HG03060 (cell line): Measurements from ENCODE around the gene PRDM12.

Experiments
- ATAC-seq: cut with Tn5 transposase; IDR thresholded peaks from one replicate; pipeline ENCODE4 v1.9.1; 2021; ENCODE audit warnings: low read depth, moderate number of reproducible peaks; ENCODE audit not compliant: unreplicated experiment

PRDM12 gene

DNA sequence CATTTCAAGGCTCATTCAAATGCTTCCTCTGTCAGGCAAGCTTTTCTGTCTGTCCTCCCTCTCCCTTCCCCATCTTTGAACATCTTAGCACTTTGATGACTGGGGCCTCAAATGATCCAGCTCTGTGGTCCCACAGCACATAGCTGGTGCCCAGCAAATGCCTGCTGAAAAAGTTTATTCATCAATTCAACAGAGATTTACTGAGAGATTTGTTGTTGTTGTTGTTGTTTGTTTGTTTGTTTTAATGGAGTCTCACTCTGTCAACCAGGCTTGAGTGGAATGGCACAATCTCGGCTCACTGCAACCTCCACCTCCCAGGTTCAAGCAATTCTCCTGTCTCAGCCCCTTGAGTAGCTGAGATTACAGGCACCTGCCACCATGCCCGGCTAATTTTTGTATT lies 23.2 kb downstream of the PRDM12 start:
- ATAC-seq: no peak

GRCh38 chr9:130688072-130688471 lies 23.7 kb downstream of the PRDM12 start:
- no peak for ATAC-seq

DNA sequence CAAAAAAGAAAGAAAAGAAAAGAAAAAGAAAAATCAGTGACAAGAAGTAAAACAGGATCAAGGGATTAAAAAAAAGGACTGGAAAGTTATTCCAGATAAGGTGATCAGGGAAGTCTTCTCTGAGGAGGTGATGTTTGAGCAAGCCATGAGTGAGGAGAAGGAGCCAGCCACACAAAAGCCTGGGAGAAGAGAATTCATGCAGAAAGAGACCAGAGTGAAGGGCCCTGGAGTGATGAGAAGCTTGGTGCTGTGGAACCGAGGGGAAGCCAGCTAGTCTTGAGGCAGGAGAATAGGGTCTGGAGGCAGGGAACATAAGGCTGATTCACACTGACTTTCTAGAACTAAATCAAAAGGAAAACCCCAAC lies 25.2 kb downstream of the PRDM12 start:
- no peak for ATAC-seq

GRCh38 chr9:130689937-130690700 lies 25.7 kb downstream of the PRDM12 start:
- ATAC-seq: no peak

DNA sequence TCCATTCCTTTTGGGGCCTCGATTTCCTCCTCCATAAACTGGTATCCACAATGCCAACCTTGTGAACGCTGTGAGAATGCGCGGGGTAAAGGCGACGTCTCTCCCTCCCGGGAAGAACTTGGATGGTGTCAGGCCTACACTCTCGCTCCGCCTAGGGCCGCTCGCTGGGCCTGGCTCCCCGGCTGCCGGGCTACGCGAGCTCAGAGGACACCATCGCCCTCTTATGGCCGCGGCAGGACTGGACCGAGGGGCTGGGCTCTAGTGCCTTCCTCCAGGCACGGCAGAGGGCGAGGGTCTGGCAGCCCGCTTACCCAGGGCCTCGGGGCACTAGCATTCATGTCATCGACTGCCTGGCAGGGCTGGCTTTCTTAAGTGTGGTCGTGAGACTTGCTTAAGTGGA lies 27.9 kb downstream of the PRDM12 start:
- no peak for ATAC-seq

DNA sequence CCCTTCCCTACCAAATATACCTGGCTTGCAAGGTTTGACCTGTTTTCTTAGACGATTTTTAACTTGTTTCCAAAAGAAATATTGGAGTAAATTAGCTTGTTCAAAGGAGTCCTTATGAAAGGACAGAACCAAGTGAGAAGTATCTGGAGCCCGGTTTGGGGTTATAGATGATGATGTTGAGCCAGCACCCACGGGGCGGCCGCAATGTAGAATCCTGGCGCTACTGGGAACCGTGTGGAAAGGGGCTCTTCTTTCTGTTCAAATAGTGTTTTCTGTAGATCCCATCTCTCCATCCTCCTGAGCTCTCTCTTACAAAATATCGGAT lies 28.7 kb downstream of the PRDM12 start:
- no peak for ATAC-seq

DNA sequence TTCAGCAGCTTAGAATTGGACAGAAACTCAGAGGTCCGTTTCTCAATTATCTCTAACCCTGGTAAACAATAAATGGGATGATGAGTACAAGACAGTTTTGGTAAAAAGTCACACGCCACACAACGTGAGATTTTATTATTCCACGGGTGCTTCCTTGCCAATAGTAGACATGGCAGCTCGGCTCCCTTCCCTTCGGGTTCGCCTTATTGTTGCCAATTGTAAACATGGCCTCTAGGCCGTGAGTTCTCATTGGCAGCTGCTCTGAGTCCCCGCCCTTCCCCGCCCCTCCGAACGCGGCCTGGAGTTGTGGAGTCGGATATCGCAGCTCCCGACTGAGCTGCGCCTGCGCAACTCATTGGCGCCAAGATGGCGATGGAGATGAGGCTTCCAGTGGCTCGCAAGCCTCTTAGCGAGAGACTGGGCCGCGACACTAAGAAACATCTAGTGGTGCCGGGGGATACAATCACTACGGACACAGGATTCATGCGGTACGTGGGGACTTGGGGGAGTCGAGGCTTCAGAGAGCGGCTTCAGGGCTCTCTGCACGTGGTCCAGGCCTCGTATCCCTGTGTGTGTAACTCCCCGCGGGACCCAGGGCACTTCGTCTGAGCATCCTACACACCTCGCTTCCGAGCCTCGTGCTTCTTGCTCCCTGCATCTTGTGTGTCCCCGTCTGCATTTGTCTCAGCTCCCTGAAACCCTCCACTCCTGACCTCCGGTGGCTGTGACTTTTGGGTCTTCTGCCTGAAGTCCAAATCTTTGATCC lies 29.2 kb downstream of the PRDM12 start, which contains the start of gene EXOSC2:
TSS of gene EXOSC2 (plus strand) at position 355 of the 766 bp plus-strand sequence. CDS start at position 367, 12 bp downstream.
- peak; percentile 58 for ATAC-seq

DNA sequence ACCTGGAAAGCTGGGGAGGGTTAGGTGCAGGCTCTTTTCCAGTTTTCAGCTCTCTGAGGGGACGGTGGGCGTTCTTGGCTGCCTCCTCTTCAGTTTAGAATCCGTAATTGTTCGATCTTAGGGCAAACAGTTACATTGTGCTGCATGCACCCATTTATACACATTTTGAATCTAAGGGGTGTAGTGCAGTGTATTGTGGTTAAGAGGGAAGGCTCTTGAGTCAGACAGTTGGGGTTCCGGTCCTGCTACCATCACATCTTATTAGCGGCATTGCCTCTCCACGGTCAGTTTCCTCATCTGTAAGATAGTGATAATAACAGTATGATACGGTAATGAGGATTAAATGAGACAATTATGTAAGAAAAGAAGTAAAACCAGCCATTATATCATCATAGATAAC lies 29.8 kb downstream of the PRDM12 start:
- no peak for ATAC-seq

DNA sequence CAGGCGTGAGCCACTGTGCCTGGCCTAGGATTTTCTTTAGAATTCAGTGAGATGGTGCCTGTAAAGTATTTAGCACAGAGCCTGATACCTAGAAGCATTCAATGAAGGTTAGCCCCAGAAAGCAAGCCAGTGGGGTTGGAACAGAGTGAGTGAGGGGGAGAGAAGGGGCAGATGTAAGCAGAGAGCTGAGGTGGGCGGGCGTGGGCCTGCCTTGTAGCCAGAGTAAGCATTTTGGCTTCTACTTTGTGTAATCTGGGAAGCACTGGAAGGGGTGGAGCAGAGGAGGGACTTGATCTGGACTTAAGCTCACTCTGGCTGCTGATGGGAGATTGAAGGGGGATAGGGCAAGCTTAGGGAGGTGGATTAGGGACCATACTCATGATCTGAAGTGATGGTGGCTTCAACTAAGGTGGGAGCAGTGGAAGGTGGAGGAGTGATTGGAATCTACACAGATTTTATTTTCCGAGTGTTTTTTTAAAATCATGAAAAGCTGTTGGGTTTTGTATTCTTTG lies 31.8 kb downstream of the PRDM12 start:
- no peak for ATAC-seq

DNA sequence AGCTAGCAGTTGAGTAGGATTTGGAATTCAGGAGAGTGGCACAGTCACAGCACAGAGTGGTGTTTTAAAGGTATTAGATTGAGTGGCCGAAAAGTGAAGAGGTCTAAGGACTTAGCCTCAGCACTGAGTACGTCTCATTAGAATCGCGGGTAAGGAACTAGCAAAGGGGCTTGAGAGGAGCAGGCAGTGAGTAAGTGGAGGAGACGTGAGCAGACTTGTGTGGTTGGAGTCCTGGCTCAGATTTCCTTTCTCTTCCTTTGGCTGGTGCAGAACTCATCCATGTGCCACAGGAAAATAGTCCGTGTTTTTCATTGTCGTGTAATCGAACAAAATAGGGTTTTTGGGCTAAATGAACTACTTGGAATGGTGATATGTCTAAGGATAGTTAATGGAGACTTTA lies 32.6 kb downstream of the PRDM12 start:
- ATAC-seq: no peak

DNA sequence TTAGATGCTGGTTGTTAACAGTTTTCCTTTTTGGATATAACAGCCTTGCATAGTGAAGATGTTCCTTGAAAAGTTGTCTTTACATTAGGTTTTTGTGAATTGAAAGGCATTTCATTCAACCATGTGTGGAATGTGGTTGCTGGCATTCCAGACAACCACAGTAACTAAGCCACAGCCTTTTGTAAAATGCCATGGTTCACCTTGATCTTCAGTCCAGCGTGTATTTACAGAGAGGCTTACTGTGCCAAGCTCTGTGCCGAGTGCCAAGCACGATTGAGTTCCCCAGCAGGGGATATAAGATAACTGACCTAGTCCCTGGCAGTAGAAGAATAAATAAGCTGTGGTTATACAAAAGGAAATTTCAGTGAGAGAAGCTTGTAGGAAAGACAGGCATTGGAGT lies 34.1 kb downstream of the PRDM12 start:
- ATAC-seq: no peak

DNA sequence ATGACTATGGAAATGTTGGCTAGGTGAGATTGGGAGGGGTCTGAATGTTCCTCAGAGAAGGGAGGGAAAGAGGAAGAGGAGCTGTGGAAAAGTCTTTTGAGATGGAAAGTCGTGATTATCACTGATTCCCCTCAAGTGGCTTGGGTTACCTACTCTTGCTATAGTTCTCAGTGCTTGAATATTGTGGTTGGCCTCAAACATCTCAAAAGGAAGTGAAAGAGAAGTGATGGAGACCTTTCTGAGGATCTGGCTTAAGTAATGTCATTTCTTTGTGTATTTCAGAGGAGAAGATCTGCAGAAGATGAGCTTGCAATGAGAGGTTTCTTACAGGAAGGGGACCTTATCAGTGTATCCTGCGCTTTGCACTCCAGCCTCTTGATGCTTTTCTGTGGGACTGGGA lies 34.7 kb downstream of the PRDM12 start:
- no peak for ATAC-seq

DNA sequence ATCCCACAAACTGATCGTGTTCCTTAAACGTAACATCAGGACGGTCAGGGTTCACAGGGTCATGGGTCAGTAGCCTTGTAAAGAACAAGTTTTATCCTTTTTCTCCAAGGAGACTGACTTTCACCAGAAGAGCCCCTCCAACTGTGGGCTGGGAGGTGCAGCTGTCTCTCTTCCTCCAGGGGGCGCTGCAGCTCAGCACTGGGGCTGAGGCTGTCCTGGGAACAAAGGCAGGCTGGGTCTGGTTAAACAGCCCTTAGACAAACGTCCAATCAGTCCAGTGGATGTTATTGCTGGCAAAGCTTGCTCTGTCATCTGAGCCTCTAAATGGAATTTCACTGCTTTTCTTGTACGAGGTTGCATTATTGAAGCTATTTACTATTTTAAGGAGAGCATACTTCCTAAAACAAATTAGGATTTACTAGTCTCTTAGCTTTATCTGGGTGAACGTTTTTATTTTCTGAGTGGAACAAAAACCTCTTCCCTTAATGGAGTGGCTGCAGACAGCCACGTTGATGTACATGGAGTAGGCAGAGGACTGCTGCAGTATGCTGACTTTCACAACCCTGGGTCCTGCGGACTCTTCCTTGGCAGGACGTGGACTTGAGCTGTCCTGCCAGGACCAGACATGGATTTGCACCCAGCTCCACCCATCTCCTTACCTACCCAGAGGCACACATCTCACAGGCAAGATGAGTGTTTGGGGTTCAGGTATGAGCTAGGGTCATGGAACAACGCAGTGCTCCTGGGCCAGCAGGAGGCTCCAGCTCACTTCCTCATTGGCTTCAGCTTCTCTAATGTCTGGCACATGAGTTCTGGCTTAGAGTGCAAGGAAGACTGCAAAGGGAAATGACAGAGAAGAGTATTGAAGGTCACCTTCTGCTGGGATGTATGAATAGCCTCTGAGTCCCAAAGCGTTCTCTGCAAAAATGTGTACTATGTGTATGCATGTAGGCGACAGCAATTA lies 36.9 kb downstream of the PRDM12 start:
- ATAC-seq: no peak

DNA sequence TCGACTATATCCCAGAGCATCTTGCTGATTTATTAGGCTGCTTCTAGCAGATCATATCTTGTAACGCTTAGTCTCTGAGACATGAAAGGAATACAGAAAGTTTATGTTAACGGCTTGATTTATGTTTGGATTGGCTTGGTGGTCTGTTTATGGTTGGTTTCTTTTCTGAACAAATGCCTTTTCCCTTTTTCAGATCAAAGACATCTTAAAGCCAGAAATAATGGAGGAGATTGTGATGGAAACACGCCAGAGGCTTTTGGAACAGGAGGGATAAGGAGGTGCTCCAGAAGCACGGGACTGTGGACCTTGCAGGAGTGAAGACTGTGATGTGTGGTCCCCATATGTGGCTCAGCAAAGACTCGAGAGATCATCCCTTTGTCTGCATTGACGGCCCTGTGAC lies 39.1 kb downstream of the PRDM12 start:
- no peak for ATAC-seq

DNA sequence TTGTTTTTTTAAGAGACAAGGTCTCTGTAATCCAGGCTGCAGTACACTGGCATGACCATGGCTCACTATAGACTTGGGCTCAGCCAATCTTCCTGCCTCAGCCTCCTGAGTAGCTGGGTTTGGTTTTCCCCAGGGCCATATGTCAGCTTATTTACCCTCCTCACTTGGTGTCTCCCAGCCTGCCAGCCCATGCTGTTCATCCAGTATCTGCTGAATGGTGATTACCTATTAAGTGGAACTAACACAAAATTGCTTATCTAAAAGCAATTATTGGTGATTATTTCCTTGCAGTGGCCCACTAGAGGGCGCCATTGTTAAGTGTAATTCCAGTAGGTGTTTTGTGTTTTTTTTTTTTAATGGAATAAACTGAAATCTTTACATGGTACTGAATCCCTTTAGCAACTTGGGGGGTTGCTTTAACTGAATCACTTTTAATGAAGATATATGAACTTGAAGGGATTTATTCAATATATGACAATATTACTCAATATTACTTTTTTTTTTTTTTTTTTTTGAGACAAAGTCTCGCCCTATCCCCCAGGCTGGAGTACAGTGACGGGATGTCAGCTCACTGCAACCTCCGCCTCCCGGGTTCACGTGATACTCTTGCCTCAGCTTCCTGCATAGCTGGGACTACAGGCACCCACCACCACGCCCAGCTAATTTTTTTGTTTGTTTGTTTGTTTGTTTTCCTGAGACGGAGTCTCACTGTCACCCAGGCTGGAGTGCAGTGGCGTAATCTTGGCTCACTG lies 43.0 kb downstream of the PRDM12 start:
- no peak for ATAC-seq

- no peak for ATAC-seq
Observed at GRCh38 chr9:130710822-130711352, 46.5 kb downstream of the PRDM12 start.

- no peak for ATAC-seq
Observed at GRCh38 chr9:130711469-130711868, 47.1 kb downstream of the PRDM12 start.

GRCh38 chr9:130712564-130713285 lies 48.3 kb downstream of the PRDM12 start:
- ATAC-seq: peak; percentile 88

DNA sequence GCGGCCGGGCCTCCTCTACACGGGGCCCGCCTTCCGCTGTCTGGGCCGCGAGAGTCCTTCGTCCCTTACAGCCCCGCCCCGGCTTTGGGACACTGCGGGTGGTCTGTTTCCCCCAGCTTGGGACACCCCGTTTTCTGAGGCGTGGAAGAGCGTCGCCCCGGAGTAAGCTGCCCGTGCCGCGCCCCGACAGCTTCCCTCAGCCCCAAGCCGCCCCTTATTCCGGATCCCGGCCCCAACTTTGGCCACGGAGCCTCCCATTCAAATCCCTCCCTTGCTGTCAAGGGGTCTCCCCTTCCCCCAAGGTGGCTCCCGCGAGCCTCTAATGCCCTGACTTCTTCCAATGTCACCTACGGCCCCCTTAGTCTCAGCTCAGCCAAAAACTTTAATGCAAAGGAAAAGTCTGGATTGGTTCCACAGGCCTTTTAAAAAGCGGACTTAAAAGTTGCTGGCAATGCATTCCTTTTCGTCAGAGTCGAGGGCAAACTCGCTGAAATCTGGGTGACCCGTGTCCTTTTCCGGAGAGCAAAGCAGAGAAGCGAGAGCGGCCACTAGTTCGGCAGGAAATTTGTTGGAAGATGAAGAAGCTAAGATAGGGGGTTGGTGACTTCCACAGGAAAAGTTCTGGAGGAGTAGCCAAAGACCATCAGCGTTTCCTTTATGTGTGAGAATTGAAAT lies 49.0 kb downstream of the PRDM12 start:
- ATAC-seq: no peak
